ENCODE measurements around the gene DOCK4.

- TF ChIP-seq CTCF (IDR thresholded peaks at IDR 0.05): no peak
- no peak for TF ChIP-seq POLR2A (IDR thresholded peaks at IDR 0.05)
These were observed 32.7 kb downstream of the DOCK4 start for GRCh38 chr7:112173568-112173905.
